GM12878 (cell line): ENCODE results near the gene REST. TPM values are rescaled to one million over a fixed set of nuclear protein-coding genes. Genes with fewer than 3 reads are reported as not detected.

Experiments
- ATAC-seq: fragments of 200-7000 bp; cut with Tn5 transposase; 3 replicates; pipeline ENCODE4 v1.9.1; 2020; ENCODE audit warnings: mild to moderate bottlenecking, moderate library complexity
- BruUV-seq: library from RNA; stranded (reverse); fragments of 400-500 nt; replicated peaks from 2 replicates; lab custom pipeline; 2021; lab: Mats Ljungman, UMichigan
- CTCF ChIA-PET: fragments of 300-600 bp; sonication (Branson Sonifier 250); formaldehyde crosslinking; extraction: SDS; loops from one replicate; lab custom pipeline; 2021; ENCODE audit warnings: inconsistent platforms; lab: Yijun Ruan, JAX
- POLR2A ChIA-PET: fragments of 350-600 bp; formaldehyde crosslinking; extraction: SDS; loops from one replicate; lab custom pipeline; 2021; ENCODE audit warnings: inconsistent platforms; lab: Charles Lee
- RAD21 ChIA-PET: fragments of 300-600 bp; sonication (Branson Sonifier 250); formaldehyde crosslinking; loops from one replicate; lab custom pipeline; 2023; ENCODE audit warnings: antibody characterized with exemption; ENCODE audit not compliant: unreplicated experiment; lab: Charles Lee
- SMC1A ChIA-PET: fragments of 300-600 bp; sonication (Branson Sonifier 250); formaldehyde crosslinking; loops from one replicate; lab custom pipeline; 2023; ENCODE audit not compliant: unreplicated experiment, uncharacterized antibody; lab: Charles Lee
- DNase-seq: peaks from one replicate; pipeline ENCODE4 v3.0.0-alpha.2; 2011; ENCODE audit warnings: low read depth, low spot score
- FAIRE-seq: peaks from 3 replicates; lab custom pipeline; 2011; peaks lifted over from hg19 to GRCh38; lab: Jason Lieb, UNC
- H2AFZ ChIP-seq: 2 replicates; pipeline ENCODE4 v1.6.0; 2011; ENCODE audit warnings: low read depth, low read length, control low read depth; ENCODE audit not compliant: control insufficient read depth
- H3K27ac ChIP-seq: 2 replicates; pipeline ENCODE4 v1.5.1; 2011; ENCODE audit warnings: control low read depth; ENCODE audit not compliant: control insufficient read depth, insufficient read depth
- H3K27me3 ChIP-seq, 2 experiments: replicated peaks in 1 of 2; 2 replicates each; pipeline versions ENCODE4 v1.6.0 to v1.6.1; 2011; ENCODE audit warnings: low read length in 1 of 2; ENCODE audit not compliant: control insufficient read depth in 2 of 2, insufficient read depth in 2 of 2
- H3K36me3 ChIP-seq, 2 experiments: 2 replicates each; pipeline ENCODE4 v1.5.1; 2011; ENCODE audit warnings: low read length in 1 of 2; ENCODE audit not compliant: control insufficient read depth in 2 of 2, insufficient read depth in 2 of 2
- H3K4me1 ChIP-seq: 2 replicates; pipeline ENCODE4 v1.6.1; 2011; ENCODE audit warnings: mild to moderate bottlenecking, low read length, moderate library complexity, mixed read lengths; ENCODE audit not compliant: control insufficient read depth, insufficient read depth
- H3K4me2 ChIP-seq: 2 replicates; pipeline ENCODE4 v1.6.0; 2011; ENCODE audit warnings: control low read depth; ENCODE audit not compliant: control insufficient read depth, insufficient read depth
- H3K4me3 ChIP-seq: fragments of 200-600 bp; sonication (generic); 2 replicates; pipeline ENCODE4 v1.5.1; 2016
- H3K79me2 ChIP-seq: 2 replicates; pipeline ENCODE4 v1.6.0; 2011; ENCODE audit warnings: low read length; ENCODE audit not compliant: control insufficient read depth, insufficient read depth
- H3K9ac ChIP-seq: 2 replicates; pipeline ENCODE4 v1.8.0; 2011; ENCODE audit warnings: low read length, control low read depth, mixed read lengths; ENCODE audit not compliant: control insufficient read depth, insufficient read depth
- H3K9me3 ChIP-seq: replicated peaks from 3 replicates; pipeline ENCODE4 v1.5.1; 2011; ENCODE audit warnings: mild to moderate bottlenecking, low read length; ENCODE audit not compliant: control insufficient read depth, insufficient read depth
- H4K20me1 ChIP-seq: 2 replicates; pipeline ENCODE4 v1.6.0; 2011; ENCODE audit not compliant: control insufficient read depth, insufficient read depth
- BCL11A ChIP-seq: IDR thresholded peaks from 2 replicates; pipeline ENCODE4 v1.6.1; 2011; ENCODE audit warnings: low read depth, low read length
- CEBPB ChIP-seq, 2 experiments: fragments of 150-350 bp in 1 of 2; IDR thresholded peaks; 2 replicates each; pipeline ENCODE4 v1.6.1; 2012 to 2014; ENCODE audit warnings: low read depth in 2 of 2, low read length in 2 of 2, borderline replicate concordance in 1 of 2, inconsistent platforms in 1 of 2
- CHD2 ChIP-seq: IDR thresholded peaks from 2 replicates; pipeline ENCODE4 v1.6.1; 2011; ENCODE audit warnings: low read depth, low read length, improper control_type of control experiment, borderline replicate concordance
- DPF2 ChIP-seq: fragments of 450-650 bp; IDR thresholded peaks from 2 replicates; pipeline ENCODE4 v1.6.1; 2017; ENCODE audit warnings: mild to moderate bottlenecking
- ETV6 ChIP-seq, 2 experiments: fragments of 450-650 bp in 1 of 2; IDR thresholded peaks in 1 of 2; conservative IDR thresholded peaks in 1 of 2; 2 replicates each; pipeline ENCODE4 v1.6.1; 2014; ENCODE audit warnings: antibody characterized with exemption in 1 of 2, borderline replicate concordance in 1 of 2, low read depth in 1 of 2, mild to moderate bottlenecking in 1 of 2, moderate library complexity in 1 of 2
- FOXM1 ChIP-seq: IDR thresholded peaks from 2 replicates; pipeline ENCODE4 v1.6.1; 2012; ENCODE audit warnings: low read depth, mild to moderate bottlenecking, inconsistent platforms, low read length, moderate library complexity
- KAT2A ChIP-seq: conservative IDR thresholded peaks from 2 replicates; pipeline ENCODE4 v1.6.1; 2011; ENCODE audit warnings: low read depth, low read length; ENCODE audit not compliant: control insufficient read depth
- MEF2A ChIP-seq: IDR thresholded peaks from 2 replicates; pipeline ENCODE4 v1.6.1; 2011; ENCODE audit warnings: low read depth, mild to moderate bottlenecking, low read length, moderate library complexity; ENCODE audit not compliant: insufficient read depth
- NFXL1 ChIP-seq: fragments of 450-650 bp; IDR thresholded peaks from 2 replicates; pipeline ENCODE4 v1.6.1; 2017; ENCODE audit warnings: antibody characterized with exemption, mild to moderate bottlenecking, borderline replicate concordance
- PBX3 ChIP-seq: IDR thresholded peaks from 2 replicates; pipeline ENCODE4 v1.6.1; 2011; ENCODE audit warnings: mild to moderate bottlenecking, low read depth, low read length, moderate library complexity; ENCODE audit not compliant: insufficient replicate concordance
- POLR2AphosphoS2 ChIP-seq: IDR thresholded peaks from 2 replicates; pipeline ENCODE4 v1.6.1; 2011; ENCODE audit warnings: low read depth, mild to moderate bottlenecking, low read length, improper control_type of control experiment, moderate library complexity
- PRDM15 ChIP-seq: fragments of 450-650 bp; formaldehyde crosslinking; IDR thresholded peaks from 2 replicates; pipeline ENCODE4 v1.4.0; 2020; ENCODE audit warnings: mild to moderate bottlenecking, moderate library complexity
- RAD51 ChIP-seq: fragments of 450-650 bp; IDR thresholded peaks from 2 replicates; pipeline ENCODE4 v1.6.1; 2016; ENCODE audit warnings: moderate library complexity, mild to moderate bottlenecking, inconsistent platforms
- RFX5 ChIP-seq: IDR thresholded peaks from 2 replicates; pipeline ENCODE4 v1.6.1; 2011; ENCODE audit warnings: low read depth, low read length, improper control_type of control experiment
- SIX5 ChIP-seq: IDR thresholded peaks from 2 replicates; pipeline ENCODE4 v1.6.1; 2011; ENCODE audit warnings: mild to moderate bottlenecking, low read depth, low read length, moderate library complexity; ENCODE audit not compliant: severe bottlenecking
- TCF12 ChIP-seq: IDR thresholded peaks from 2 replicates; pipeline ENCODE4 v1.6.1; 2011; ENCODE audit warnings: low read depth, mild to moderate bottlenecking, low read length
- USF1 ChIP-seq: IDR thresholded peaks from 2 replicates; pipeline ENCODE4 v1.6.1; 2011; ENCODE audit warnings: borderline replicate concordance, low read depth, mild to moderate bottlenecking, moderate library complexity, mixed read lengths, low read length; ENCODE audit not compliant: insufficient read depth; ENCODE audit errors: extremely low read length
- ZNF24 ChIP-seq: fragments of 450-650 bp; IDR thresholded peaks from 2 replicates; pipeline ENCODE4 v1.6.1; 2017; ENCODE audit warnings: antibody characterized with exemption, mild to moderate bottlenecking
- WGBS: methylation state at CpG from one replicate; pipeline ENCODE4 v1.1.6; 2016; ENCODE audit warnings: low lambda C conversion rate; ENCODE audit not compliant: insufficient replicate concordance, insufficient coverage; ENCODE audit errors: missing lambda C conversion rate; 5-methylcytosine and 5-hydroxymethylcytosine counted together
- in situ Hi-C: fragments of 300-500 bp; cut with MboI; formaldehyde crosslinking; loops from 9 replicates; pipeline ENCODE4 v1.14.3; 2018; ENCODE audit warnings: mixed read lengths
- intact Hi-C: fragments of 100-400 bp; cut with micrococcal nuclease; formaldehyde crosslinking; loops from one replicate; pipeline ENCODE4 v1.14.2; 2022; ENCODE audit not compliant: unreplicated experiment
- polyA plus RNA-seq, 11 experiments: library from polyadenylated mRNA; depleted of rRNA in 4 of 11; unstranded in 6 of 11; stranded (reverse) in 5 of 11; fragments of >200 nt; fragmentation: Nextera tagmentation in 4 of 11; fragmentation: Illumina TruSeq in 1 of 11; extraction: Ambion mirVana in 4 of 11; extraction: Trizol in 1 of 11; gene quantifications; 1 replicate in 1 of 11; 2 replicates in 10 of 11; pipeline versions ENCODE4 v1.2.1 to v1.2.3, GENCODE V29; 2011 to 2016; ENCODE audit warnings: inconsistent platforms in 2 of 11, missing spikeins in 2 of 11, low read depth in 1 of 11
- total RNA-seq, 4 experiments: library from RNA; depleted of rRNA in 3 of 4; stranded (reverse); fragments of >200 nt in 3 of 4; fragmentation: Illumina TruSeq in 1 of 4; extraction: Trizol in 1 of 4; gene quantifications; 2 replicates each; pipeline versions ENCODE4 v1.2.1 to v1.2.3, GENCODE V29; 2013 to 2021

The REST gene
- total and polyA plus RNA-seq, 10 of the 15 experiments (the other 5 are each of a cell fraction or from before 2014, with no cell fraction given), result 3.7 to 36.3 (median 20.4) TPM

GRCh38 chr4:56978750-56979303 is 71.1 kb downstream of the REST start, which contains the start of gene POLR2B:
POLR2B (plus strand) TSS chr4:56978896; CDS start chr4:56978986, 90 bp downstream.
- Histone ChIP-seq H3K27ac (peak within 1 kb of the TSS; percentile 92), H3K4me1 (peaks cover 4% of the 10 kb centered on the region), H3K36me3 (no peaks in the 10 kb centered on the region; a peak in 1 of 4 replicates), H3K9me3 (peaks cover under 1% of the 10 kb centered on the region), H3K9ac (peak within 1 kb of the TSS; percentile 98), H3K4me2 (peak within 1 kb of the TSS; percentile 66), H4K20me1 (peaks cover 10% of the 10 kb centered on the region), H3K27me3 (no peaks in the 10 kb centered on the region), H3K4me3 (peak within 1 kb of the TSS; percentile 92), H2AFZ (peak within 1 kb of the TSS; percentile 87), H3K79me2 (peaks cover 83% of the 10 kb centered on the region)
- ChIA-PET POLR2A (interaction anchor here (1.0 to 4.1 kb wide), 10 partner anchors 9 to 1433 kb away, joined by 3 to 31 read pairs (median 13); partner anchors contain the start of genes AASDH, PAICS, PPAT and REST), CTCF (interaction anchor here (1.2 to 2.4 kb wide), 5 partner anchors 9 to 185 kb away, joined by 3 to 7 read pairs (median 5); no protein-coding TSS in a partner anchor), SMC1A (interaction anchor here (0.6 to 3.3 kb wide), 11 partner anchors 8 to 543 kb away, joined by 3 to 18 read pairs (median 4); partner anchors contain the start of genes PAICS and REST), RAD21 (interaction anchor here (1.4 to 3.9 kb wide), 4 partner anchors 12 to 543 kb away, joined by 3 to 43 read pairs (median 12); partner anchors contain the start of genes PAICS, PPAT and REST)
- DNase-seq (peak; percentile 86), FAIRE-seq (peak; percentile 96), ATAC-seq (peak; percentile 67)
- in situ Hi-C loops (no loop called here), intact Hi-C loops (loop anchor here (2.0 to 5.0 kb wide), 2 partner anchors 542 to 1032 kb away; partner anchors contain the start of genes CEP135 and PAICS)
- TSS peak; percentile 87 for BruUV-seq
- under 1% methylated on average over 37 of the region's 37 CpGs for WGBS
- TF ChIP-seq KAT2A, result no peak
- TF ChIP-seq POLR2AphosphoS2, result no peak; the same call in 1 of the 2 replicates
- TF ChIP-seq RAD51, result no peak
- no peak for TF ChIP-seq CEBPB (IDR thresholded peaks at IDR 0.05; ENCODE audit: borderline replicate concordance in 1 of 2, low read depth in 2 of 2, low read length in 2 of 2)
- TF ChIP-seq FOXM1, result no peak
- no peak for TF ChIP-seq MEF2A
- no peak for TF ChIP-seq NFXL1
- no peak for TF ChIP-seq ZNF24
- no peak for TF ChIP-seq RFX5
- TF ChIP-seq TCF12, result no peak
- TF ChIP-seq CHD2, result no peak
- TF ChIP-seq DPF2, result no peak
- TF ChIP-seq BCL11A, result no peak
- no peak for TF ChIP-seq SIX5
- TF ChIP-seq PRDM15 (CRISPR knock-in tag), result no peak
- no peak for TF ChIP-seq PBX3
- no peak for TF ChIP-seq USF1
- no peak for TF ChIP-seq ETV6 (conservative IDR thresholded peaks at IDR 0.05 in 1 of 2, IDR thresholded peaks at IDR 0.05 in 1 of 2; ENCODE audit: borderline replicate concordance in 1 of 2, low read depth in 1 of 2)
